Vagina (tissue), 2 donors: ENCODE data around the gene FGFR2.

Experiments used
- POLR2AphosphoS5 ChIP-seq, 2 donors: sonication (generic); formaldehyde crosslinking; IDR thresholded peaks; one replicate each; pipeline ENCODE4 v1.9.0; 2017; ENCODE audit warnings: antibody characterized with exemption in 2 of 2, mild to moderate bottlenecking in 2 of 2, low read depth in 1 of 2; ENCODE audit not compliant: insufficient read depth in 1 of 2
- TF ChIP-seq, protein P1 (sequence below), 3 experiments: fragments of 450-650 bp in 2 of 3; fragments of 200-600 bp in 1 of 3; sonication (generic) in 1 of 3; IDR thresholded peaks; one replicate each; pipeline ENCODE4 v1.5.1; 2017 to 2019; ENCODE audit warnings: antibody characterized with exemption in 3 of 3, mild to moderate bottlenecking in 2 of 3, moderate library complexity in 2 of 3

DNA sequence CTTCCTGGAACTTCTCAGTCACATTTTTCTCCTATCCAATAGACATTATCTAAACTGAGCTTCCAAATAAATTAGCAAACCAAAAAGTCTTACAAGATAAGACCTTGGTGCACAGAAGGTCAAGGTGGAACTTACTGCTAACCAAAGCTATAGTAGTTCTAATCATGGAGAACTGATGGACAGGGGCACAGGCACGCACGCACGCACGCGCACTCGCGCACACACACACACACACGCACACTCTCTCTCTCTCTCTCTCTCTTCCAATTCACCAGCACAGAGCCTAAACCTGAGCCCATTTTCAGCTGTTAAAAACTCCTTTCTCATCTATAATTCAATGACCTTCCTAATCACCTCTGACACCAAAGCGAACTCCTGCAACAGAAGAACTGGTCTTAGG lies 7.5 kb downstream of the FGFR2 start:
- TF ChIP-seq POLR2AphosphoS5 (IDR thresholded peaks at IDR 0.05; ENCODE audit: insufficient read depth in 1 of 2, low read depth in 1 of 2) = no peak
- TF ChIP-seq, protein P1, sequence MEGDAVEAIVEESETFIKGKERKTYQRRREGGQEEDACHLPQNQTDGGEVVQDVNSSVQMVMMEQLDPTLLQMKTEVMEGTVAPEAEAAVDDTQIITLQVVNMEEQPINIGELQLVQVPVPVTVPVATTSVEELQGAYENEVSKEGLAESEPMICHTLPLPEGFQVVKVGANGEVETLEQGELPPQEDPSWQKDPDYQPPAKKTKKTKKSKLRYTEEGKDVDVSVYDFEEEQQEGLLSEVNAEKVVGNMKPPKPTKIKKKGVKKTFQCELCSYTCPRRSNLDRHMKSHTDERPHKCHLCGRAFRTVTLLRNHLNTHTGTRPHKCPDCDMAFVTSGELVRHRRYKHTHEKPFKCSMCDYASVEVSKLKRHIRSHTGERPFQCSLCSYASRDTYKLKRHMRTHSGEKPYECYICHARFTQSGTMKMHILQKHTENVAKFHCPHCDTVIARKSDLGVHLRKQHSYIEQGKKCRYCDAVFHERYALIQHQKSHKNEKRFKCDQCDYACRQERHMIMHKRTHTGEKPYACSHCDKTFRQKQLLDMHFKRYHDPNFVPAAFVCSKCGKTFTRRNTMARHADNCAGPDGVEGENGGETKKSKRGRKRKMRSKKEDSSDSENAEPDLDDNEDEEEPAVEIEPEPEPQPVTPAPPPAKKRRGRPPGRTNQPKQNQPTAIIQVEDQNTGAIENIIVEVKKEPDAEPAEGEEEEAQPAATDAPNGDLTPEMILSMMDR (IDR thresholded peaks at IDR 0.05) = no peak
